Tongue (tissue), 2 donors: ENCODE data around the gene CCAR1. TPM values are rescaled to one million over a fixed set of nuclear protein-coding genes. Genes with fewer than 3 reads are reported as not detected.
"Not testable (repeated sequence)": the region's sequence is repeated elsewhere in the genome, so short reads cannot be mapped to it uniquely, and the experiment has no call there.

ENCODE experiments used
- DNase-seq: peaks from one replicate; pipeline ENCODE4 v3.0.0-alpha.2; 2015
- total RNA-seq: library from RNA; depleted of rRNA; stranded (reverse); fragments of >200 nt; gene quantifications from one replicate; pipeline ENCODE4 v1.2.3, GENCODE V29; 2014

The CCAR1 gene, protein sequence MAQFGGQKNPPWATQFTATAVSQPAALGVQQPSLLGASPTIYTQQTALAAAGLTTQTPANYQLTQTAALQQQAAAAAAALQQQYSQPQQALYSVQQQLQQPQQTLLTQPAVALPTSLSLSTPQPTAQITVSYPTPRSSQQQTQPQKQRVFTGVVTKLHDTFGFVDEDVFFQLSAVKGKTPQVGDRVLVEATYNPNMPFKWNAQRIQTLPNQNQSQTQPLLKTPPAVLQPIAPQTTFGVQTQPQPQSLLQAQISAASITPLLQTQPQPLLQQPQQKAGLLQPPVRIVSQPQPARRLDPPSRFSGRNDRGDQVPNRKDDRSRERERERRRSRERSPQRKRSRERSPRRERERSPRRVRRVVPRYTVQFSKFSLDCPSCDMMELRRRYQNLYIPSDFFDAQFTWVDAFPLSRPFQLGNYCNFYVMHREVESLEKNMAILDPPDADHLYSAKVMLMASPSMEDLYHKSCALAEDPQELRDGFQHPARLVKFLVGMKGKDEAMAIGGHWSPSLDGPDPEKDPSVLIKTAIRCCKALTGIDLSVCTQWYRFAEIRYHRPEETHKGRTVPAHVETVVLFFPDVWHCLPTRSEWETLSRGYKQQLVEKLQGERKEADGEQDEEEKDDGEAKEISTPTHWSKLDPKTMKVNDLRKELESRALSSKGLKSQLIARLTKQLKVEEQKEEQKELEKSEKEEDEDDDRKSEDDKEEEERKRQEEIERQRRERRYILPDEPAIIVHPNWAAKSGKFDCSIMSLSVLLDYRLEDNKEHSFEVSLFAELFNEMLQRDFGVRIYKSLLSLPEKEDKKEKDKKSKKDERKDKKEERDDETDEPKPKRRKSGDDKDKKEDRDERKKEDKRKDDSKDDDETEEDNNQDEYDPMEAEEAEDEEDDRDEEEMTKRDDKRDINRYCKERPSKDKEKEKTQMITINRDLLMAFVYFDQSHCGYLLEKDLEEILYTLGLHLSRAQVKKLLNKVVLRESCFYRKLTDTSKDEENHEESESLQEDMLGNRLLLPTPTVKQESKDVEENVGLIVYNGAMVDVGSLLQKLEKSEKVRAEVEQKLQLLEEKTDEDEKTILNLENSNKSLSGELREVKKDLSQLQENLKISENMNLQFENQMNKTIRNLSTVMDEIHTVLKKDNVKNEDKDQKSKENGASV
- total RNA-seq: 45.5 TPM

DNA sequence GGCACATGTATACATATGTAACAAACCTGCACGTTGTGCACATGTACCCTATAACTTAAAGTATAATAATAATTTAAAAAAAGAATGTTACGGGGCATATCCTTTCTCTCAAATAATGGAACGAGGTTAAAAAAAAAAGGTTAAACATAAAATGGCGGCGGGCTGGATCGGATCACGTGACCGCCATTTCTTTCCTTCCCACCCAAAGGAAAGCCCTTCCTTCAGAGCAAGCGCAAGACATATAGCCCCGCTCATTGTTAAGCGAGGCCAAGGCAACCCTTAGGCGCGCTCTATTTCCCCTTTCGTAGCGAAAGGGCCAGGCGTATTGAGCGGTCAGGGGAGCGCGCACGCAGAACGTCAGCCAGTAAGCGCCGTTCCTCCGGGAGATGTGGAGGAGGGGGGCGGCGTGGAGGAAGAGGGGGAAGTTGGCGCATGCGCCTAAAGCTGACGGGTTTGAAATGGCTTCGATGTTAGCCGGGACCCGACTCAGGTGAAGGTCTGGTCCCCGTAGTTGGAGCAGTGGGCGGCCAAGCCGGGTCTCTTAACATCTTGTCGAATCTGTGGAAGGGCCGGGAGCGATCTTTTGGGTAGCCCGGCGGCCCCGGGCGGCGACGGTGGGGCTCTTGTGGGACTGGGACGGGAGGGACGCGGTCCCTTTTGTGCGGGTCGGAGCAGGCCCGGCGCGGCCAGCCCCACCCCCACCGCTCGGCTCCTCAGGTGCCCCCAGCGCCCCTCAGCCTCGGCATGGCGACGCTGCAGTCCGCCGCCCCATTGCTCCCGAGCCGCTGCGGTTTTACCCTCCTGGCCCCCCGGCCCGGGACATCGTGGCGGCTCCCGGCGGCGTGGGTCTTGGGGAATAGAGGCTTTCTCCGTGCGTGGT is at the start of gene CCAR1:
Gene CCAR1, plus strand, starts transcription at position 447 of the 880 bp plus-strand sequence. CDS start 1,266 bp downstream, outside the sequence.
- DNase-seq: peak; percentile 100

DNA sequence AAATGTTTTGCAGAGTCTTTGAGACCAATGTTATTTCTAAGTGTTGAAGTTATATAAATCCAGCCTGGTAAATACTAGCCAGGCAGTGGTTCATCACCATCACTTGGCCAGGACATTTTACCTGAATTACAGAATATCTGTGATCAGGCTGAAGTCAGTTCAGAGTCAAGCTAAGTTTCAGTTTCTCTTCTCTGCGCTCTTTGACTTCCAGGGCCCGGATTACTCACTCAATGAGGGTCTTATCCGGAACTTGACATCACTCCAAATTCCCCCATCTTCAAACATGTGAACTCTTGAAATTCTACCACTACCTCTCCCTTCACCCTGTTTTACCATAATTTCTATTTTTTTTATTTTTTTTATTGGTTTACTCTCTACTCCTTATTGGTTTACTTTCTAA is 36.6 kb upstream of the CCAR1 start:
- no peak for DNase-seq

DNA sequence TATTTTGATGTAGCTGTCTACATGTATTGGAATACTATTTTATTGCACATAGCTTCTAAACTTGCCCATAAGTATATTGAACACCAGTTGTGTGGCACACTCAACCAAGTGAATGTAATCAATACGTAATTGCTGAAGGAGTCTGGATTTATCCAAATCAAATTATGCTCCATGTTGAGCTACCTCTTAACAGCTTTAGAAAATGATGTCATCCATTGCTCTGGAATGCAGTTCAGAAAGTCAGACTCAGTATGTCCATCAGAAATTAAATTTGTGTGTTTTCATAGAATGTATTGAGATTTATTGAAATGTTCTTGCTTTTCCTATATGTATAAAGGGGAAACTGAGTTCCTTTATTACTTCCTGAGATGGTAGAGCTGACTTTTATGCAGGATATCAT is 25.0 kb upstream of the CCAR1 start:
- no peak for DNase-seq

DNA sequence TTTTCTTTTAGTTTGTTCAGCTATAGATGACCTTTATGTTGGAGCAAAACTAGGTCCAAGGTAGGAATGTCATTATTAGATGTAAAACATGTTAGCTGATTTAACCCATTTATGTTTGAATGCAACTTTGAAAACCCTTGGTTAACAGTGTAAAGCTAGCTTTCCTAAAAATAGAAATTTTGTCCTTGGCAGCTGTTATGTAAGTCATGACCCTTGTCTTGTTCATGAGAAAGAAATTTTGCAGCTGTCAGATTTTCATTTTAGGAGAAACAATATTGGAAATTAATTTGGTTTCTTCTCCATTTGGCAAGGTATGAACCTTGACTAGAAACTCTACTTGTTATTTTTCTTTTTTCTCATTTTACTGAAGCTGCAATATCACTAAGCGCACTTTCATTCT is 23.9 kb upstream of the CCAR1 start:
- peak; percentile 12 for DNase-seq

DNA sequence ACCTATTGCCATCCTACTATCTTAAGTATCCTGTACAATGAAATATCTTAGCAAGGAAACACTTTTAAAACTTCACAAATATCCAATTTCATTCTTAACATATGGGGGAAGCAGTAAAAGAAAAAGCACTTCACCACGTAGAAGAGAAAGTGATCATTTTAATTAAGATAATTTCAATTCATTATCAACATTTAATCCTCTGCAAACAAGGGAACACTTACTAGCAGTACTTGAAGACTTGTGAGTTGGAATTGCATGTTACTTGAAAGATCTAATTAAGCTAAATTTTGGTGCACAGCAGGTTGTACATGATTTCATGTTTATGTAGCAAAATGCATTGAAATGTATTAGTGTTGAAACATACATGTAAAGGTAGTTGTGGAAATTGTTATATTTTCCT is 20.8 kb upstream of the CCAR1 start:
- DNase-seq: no peak

DNA sequence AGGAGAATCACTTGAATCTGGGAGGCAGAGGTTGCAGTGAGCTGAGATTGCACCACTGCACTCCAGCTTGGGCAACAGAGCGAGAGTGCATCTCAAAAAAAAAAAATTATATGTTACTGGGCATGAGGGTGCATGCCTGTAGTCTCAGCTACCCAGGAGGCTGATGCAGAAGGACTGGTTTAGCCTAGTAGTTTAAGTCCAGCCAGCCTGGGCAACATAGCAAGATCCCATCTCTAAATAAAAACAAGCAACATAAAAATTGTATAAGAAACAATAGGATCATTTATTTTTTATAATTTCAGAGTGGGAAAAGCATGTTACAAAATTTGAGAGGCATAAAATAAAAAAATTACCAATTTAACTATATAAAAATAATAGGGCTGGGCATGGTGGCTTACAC is 15.5 kb upstream of the CCAR1 start:
- DNase-seq: no peak

DNA sequence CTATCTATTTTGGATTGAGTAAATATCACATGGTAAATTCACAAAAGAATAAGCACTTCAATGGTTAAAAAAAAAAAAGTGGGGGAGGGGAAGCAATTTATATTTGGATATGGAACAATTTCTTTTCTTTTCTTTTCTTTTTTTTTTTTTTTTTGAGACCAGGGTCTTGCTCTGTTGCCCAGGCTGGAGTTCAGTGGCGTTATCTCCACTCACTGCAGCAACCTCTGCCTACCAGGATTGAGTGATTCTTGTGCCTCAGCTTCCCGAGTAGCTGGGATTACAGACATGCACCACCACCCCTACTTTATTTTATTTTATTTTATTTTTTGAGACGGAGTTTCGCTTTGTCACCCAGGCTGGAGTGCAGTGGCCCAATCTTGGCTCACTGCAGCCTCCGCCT is 12.1 kb upstream of the CCAR1 start:
- not testable (repeated sequence) for DNase-seq

DNA sequence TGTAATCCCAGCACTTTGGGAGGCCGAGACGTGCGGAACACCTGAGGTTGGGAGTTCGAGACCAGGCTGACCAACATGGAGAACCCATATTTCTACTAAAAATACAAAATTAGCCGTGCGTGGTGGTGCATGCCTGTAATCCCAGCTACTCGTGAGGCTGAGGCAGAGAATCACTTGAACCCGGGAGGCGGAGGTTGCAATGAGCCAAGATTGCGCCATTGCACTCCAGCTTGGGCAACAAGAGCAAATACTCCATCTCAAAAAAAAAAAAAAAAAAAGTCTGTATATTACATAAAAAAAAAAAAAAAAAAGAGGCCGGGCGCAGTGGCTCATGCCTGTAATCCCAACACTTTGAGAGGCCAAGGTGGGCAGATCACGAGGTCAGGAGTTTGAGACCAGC is 8.0 kb upstream of the CCAR1 start:
- DNase-seq: not testable (repeated sequence)

DNA sequence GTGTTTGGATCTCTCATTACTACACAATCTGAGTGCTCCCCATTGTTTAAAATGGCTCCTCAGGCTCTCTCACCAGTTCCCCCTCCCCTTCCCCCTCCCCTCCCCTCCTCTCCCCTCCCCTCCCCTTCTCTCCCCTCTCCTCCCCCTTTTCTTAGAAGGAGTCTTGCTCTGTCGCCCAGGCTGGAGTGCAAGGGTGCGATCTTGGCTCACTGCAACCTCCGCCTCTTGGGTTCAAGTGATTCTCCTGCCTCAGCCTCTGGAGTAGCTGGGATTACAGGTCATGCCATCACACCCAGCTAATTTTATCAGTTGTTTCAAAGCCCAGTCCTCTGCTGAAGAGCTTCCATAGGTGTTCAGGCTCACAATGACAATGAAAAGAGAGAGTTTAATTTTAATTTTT is 3.6 kb upstream of the CCAR1 start:
- DNase-seq: no peak

DNA sequence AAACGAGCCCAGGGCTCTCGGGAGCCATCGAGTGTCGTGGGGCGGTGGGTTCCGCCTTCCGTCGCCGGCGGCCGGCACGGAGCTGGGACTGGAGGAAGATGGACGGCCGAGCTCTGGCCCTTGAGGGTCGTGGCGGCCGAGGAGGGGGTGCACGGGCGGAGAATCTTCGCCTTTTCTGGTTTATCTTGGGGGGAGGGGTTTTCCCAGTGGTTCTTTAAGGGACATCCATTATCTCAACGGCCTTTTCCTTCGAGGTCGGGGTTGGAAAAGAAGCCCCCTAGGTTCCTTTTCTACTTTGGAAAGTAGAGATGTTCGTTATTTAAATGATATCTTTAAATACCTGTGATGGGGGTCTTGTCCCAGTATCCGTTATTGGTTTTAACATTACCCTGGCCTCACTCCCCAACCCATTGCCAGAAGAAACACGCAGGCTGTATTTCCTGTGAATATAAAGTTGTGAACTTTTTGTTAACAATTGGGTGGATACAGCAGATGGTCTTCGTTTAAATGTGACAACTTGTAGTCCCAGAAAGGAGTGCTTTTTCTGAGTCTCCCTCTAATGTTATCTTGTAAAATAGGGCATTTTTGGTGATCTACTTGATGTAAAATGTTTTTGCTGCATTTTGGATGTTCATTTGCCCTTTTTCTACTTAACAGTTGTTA is 765 bp downstream of the CCAR1 start:
- DNase-seq: peak; percentile 25

DNA sequence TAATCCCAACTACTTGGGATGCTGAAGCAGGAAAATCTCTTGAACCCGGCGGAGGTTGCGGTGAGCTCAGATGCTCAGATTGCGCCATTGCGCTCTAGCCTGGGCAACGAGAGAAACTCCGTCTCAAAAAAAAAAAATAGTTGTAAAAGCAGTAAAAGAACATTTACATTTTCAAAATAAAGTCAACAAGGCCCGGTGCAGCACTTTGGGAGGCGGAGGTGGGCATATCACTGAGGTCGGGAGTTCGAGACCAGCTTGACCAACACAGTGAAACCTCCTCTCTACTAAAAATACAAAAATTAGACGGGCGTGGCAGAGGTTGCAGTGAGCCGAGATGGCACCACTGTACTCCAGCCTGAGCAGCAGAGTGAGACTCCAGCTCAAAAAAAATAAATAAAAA is 4.0 kb downstream of the CCAR1 start:
- DNase-seq: no peak

DNA sequence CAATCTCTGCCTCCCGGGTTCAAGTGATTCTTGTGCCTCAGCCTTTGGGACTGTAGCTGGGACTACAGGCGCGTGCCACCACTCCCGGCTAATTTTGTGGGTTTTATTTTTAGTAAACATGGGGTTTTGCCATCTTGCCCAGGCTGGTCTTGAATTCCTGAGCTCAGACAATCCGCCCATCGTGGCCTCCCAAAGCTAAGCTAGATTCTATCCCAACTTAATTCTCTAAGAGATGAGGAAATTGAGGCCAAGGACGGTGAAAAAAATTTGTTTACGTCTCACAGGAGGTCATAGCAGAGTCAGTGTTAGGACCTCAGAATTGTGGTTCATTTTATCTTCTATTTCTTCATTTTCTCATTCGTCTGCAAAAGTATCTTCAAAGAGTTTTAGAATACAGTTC is 6.1 kb downstream of the CCAR1 start:
- DNase-seq: no peak

DNA sequence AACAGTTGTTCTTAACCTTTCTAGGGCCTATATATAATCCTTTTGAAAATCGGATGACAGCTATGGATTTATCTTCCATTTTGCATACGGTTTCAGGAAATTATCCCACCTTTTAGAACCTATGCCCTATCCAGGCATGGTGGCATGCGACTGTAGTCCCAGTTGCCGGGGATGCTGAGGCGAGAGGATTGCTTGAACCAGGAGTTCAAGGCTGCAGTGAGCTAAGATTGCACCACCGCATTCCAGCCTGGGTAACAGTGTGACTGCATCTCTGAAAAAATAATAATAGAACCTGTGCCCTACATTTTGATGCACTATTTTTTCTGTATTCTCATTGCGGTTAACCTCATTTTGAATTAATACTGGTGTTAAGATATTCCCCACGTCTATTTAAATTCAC is 11.6 kb downstream of the CCAR1 start:
- no peak for DNase-seq

DNA sequence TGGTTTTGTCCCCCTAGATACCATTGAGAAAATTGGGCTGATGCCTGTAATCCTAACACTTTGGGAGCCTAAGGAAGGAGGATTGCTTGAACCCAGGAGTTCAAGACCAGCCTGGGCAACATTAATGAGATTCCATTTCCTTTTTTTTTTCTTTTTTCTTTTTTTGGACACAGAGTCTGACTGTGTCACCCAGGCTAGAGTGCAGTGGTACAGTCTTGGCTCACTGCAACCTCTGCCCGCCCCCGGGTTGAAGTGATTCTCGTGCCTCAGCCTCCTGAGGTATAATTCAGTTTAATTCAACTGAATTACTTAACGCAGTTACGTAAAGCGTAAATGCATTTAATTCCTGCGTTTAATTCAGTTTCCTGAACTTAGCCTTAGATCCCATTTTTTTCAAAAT is 13.3 kb downstream of the CCAR1 start:
- no peak for DNase-seq

DNA sequence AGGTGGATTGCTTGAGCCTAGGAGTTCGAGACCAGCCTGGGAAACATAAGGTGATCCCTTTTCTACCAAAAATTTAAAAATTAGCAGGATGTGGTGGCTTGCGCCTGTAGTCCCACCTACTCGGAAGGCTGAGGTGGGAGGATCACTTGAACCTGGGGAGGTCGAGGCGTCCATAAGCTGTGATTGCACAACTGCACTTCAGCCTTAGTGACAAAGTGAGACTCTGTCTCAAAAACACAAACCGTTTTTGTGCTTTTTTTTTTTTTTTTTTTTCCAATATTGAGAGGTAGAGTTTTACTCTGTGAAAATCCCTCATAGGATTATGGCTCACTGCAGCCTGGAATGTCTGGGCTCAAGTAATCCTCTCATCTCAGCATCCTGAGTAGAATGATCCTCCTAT is 14.1 kb downstream of the CCAR1 start:
- no peak for DNase-seq

DNA sequence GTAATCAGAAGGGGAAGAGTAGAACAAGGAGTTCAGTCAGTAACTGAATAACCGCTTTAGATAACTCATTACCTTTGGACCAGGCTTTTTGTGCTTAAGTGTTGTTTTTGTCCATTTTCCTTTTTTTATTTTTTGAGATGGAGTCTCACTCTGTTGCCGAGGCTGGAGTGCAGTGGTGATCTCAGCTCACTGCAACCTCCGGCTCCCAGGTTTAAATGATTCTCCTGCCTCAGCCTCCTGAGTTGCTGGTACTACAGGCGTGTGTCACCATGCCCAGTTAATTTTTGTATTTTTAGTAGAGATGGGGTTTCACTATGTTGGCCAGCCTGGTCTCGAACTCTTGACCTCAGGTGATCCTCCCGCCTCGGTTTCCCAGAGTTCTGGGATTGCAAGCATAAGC is 14.7 kb downstream of the CCAR1 start:
- DNase-seq: not testable (repeated sequence)

DNA sequence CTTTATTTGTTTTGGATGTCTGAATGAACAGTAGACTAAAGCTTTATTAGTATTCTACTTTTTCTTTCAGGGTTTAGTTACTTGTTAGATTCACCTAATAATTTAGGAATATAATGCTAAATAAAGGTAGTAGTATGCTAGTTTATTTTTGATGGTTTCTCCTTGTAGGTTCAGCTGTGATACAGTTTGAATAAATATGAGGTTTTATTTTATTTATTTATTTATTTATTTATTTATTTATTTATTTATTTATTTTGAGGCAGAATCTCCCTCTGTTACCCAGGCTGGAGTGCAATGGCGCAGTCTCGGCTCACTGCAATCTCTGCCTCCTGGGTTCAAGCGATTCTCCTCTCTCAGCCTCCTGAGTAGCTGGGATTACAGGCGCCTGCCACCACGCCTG is 19.6 kb downstream of the CCAR1 start:
- not testable (repeated sequence) for DNase-seq

DNA sequence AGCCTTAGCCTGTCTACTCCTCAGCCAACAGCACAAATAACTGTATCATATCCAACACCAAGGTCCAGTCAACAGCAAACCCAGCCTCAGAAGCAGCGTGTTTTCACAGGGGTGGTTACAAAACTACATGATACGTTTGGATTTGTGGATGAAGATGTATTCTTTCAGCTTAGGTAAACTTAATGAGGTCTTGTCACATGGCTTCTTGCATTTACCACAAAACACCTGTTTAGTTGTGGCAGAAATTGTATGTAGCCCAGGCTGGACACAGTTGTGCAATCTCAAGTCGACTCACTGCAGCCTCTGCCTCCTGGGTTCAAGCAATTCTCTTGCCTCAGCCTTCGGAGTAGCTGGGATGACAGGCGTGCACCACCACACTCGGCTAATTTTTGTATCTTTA is 21.4 kb downstream of the CCAR1 start:
- no peak for DNase-seq

DNA sequence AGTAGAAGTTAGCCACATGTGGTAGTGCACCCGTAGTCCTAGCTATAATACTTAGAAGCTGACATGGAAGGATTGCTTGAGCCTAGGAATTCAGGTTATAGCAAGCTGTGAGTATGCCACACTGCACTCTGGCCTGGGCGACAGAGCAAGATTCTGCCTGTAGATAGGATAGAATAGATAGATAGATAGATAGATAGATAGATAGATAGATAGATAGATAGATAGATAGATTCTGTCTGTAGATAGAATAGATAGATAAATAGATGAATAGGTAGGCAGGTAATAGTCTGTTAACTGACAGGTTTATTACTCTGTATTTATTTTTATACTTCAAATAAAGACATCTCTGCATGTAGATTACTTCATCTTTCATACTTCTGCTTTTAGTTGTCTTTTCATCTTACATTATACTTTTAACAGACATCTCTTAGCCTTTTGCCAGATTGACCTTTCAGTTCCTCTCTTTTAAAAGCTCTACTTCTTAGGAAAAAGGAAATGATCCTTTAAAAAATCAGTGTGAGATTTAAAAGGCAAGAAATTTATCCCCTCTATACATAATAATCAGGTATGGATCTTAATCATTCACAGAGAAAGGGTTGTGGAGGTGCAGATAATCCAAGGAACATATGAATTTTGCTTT is 31.8 kb downstream of the CCAR1 start:
- no peak for DNase-seq

DNA sequence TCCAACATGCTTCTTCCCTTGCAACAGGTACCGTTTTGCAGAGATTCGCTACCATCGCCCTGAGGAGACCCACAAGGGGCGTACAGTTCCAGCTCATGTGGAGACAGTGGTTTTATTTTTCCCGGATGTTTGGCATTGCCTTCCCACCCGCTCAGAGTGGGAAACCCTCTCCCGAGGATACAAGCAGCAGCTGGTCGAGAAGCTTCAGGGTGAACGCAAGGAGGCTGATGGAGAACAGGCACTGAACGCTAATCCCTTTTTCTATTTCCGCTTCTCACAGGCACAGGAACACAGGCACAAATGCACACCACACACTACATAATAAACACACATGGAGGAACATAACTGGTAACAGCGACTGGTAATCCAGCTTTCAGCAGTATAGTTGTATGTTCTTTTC is 35.2 kb downstream of the CCAR1 start:
- no peak for DNase-seq

DNA sequence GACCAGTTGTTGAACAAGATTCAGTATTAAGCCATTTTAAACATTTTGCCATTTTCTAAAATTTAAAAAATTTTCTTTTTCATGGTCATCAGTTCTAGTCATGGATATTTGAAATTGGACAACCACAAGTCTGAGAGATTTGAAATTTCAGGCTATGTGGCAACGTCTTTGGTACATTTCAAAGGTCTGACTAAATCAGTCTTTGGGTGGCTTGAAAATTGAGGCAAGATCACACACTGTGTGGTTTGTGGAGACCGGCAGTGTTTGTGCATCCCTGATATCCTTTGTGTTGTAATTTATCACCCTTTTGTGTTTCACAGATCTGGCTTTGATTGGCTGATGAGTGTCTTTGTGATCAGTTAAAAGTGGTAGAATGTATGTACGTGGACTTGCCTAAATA is 35.7 kb downstream of the CCAR1 start:
- DNase-seq: no peak
